A673 (cell line): ENCODE measurements around the gene NAXD.

Experiments used
- CTCF ChIP-seq: fragments of 300-800, 200-600 bp; sonication (generic); conservative IDR thresholded peaks from 2 replicates; pipeline ENCODE4 v1.5.1; 2017; ENCODE audit warnings: low read depth, mild to moderate bottlenecking, antibody characterized with exemption, low read length, moderate library complexity, mixed read lengths
- EZH2 ChIP-seq: fragments of 200-600 bp; sonication (generic); IDR thresholded peaks from 2 replicates; pipeline ENCODE4 v1.6.1; 2017; ENCODE audit warnings: borderline replicate concordance, low read depth, mild to moderate bottlenecking, mixed read lengths, antibody characterized with exemption, low read length; ENCODE audit not compliant: poor library complexity, severe bottlenecking

GRCh38 chr13:110576736-110577476 lies 38.4 kb upstream of the NAXD start:
- TF ChIP-seq EZH2: no peak
- no peak for TF ChIP-seq CTCF
